HEK293 (cell line): Measurements from ENCODE around the gene NFIX.

Source experiments
- BCL11B ChIP-seq: fragments of 450-650 bp; formaldehyde crosslinking; IDR thresholded peaks from 2 replicates; pipeline ENCODE4 v1.5.1; 2016; ENCODE audit warnings: low read depth, missing biosample characterization, missing genetic modification characterization
- FEZF1 ChIP-seq: fragments of 450-650 bp; formaldehyde crosslinking; IDR thresholded peaks from 2 replicates; pipeline ENCODE4 v1.5.1; 2016; ENCODE audit warnings: missing biosample characterization, missing genetic modification characterization
- IKZF3 ChIP-seq: fragments of 450-650 bp; IDR thresholded peaks from 2 replicates; pipeline ENCODE4 v1.5.0; 2018; ENCODE audit warnings: missing biosample characterization, mild to moderate bottlenecking, missing genetic modification characterization, moderate library complexity
- KLF1 ChIP-seq: fragments of 450-650 bp; formaldehyde crosslinking; IDR thresholded peaks from 2 replicates; pipeline ENCODE4 v1.5.1; 2016; ENCODE audit warnings: missing biosample characterization, missing genetic modification characterization
- KLF17 ChIP-seq: fragments of 450-650 bp; formaldehyde crosslinking; IDR thresholded peaks from 2 replicates; pipeline ENCODE4 v1.5.1; 2016; ENCODE audit warnings: missing biosample characterization, missing genetic modification characterization
- MZF1 ChIP-seq: fragments of 450-650 bp; formaldehyde crosslinking; IDR thresholded peaks from 2 replicates; pipeline ENCODE4 v1.5.1; 2017; ENCODE audit warnings: missing biosample characterization, missing genetic modification characterization, borderline replicate concordance
- SP2 ChIP-seq: fragments of 450-650 bp; formaldehyde crosslinking; IDR thresholded peaks from 2 replicates; pipeline ENCODE4 v1.5.1; 2016; ENCODE audit warnings: missing biosample characterization, missing genetic modification characterization
- SP3 ChIP-seq: fragments of 450-650 bp; formaldehyde crosslinking; IDR thresholded peaks from 2 replicates; pipeline ENCODE4 v1.5.1; 2016; ENCODE audit warnings: missing biosample characterization, missing genetic modification characterization
- ZBTB10 ChIP-seq: fragments of 450-650 bp; formaldehyde crosslinking; IDR thresholded peaks from 2 replicates; pipeline ENCODE4 v1.5.1; 2016; ENCODE audit warnings: missing biosample characterization, missing genetic modification characterization
- ZNF148 ChIP-seq: fragments of 450-650 bp; formaldehyde crosslinking; IDR thresholded peaks from 2 replicates; pipeline ENCODE4 v1.5.0; 2017; ENCODE audit warnings: missing biosample characterization, missing genetic modification characterization, borderline replicate concordance
- ZNF157 ChIP-seq: fragments of 450-650 bp; formaldehyde crosslinking; IDR thresholded peaks from 2 replicates; pipeline ENCODE4 v1.5.1; 2016; ENCODE audit warnings: missing biosample characterization, missing genetic modification characterization
- ZNF184 ChIP-seq: fragments of 450-650 bp; IDR thresholded peaks from 2 replicates; pipeline ENCODE4 v1.5.1; 2018; ENCODE audit warnings: missing biosample characterization, mild to moderate bottlenecking, missing genetic modification characterization
- ZNF214 ChIP-seq: fragments of 450-650 bp; formaldehyde crosslinking; IDR thresholded peaks from 2 replicates; pipeline ENCODE4 v1.5.1; 2017; ENCODE audit warnings: missing biosample characterization, mild to moderate bottlenecking, missing genetic modification characterization, borderline replicate concordance
- ZNF23 ChIP-seq: fragments of 450-650 bp; formaldehyde crosslinking; IDR thresholded peaks from 2 replicates; pipeline ENCODE4 v1.5.1; 2016; ENCODE audit warnings: missing biosample characterization, missing genetic modification characterization, borderline replicate concordance
- ZNF280C ChIP-seq: fragments of 450-650 bp; formaldehyde crosslinking; IDR thresholded peaks from 2 replicates; pipeline ENCODE4 v1.5.1; 2016; ENCODE audit warnings: missing biosample characterization, missing genetic modification characterization
- ZNF354C ChIP-seq: fragments of 450-650 bp; formaldehyde crosslinking; IDR thresholded peaks from 2 replicates; pipeline ENCODE4 v1.5.1; 2016; ENCODE audit warnings: missing biosample characterization, missing genetic modification characterization, low read depth, borderline replicate concordance
- ZNF416 ChIP-seq: fragments of 450-650 bp; formaldehyde crosslinking; IDR thresholded peaks from 2 replicates; pipeline ENCODE4 v1.5.1; 2016; ENCODE audit warnings: missing biosample characterization, missing genetic modification characterization
- ZNF423 ChIP-seq: fragments of 450-650 bp; formaldehyde crosslinking; IDR thresholded peaks from 2 replicates; pipeline ENCODE4 v1.5.1; 2016; ENCODE audit warnings: missing biosample characterization, missing genetic modification characterization
- ZNF510 ChIP-seq: fragments of 450-650 bp; formaldehyde crosslinking; IDR thresholded peaks from 2 replicates; pipeline ENCODE4 v1.5.1; 2018; ENCODE audit warnings: mild to moderate bottlenecking, missing genetic modification characterization, missing biosample characterization; ENCODE audit not compliant: insufficient replicate concordance
- ZNF549 ChIP-seq: fragments of 450-650 bp; IDR thresholded peaks from 2 replicates; pipeline ENCODE4 v1.5.1; 2018; ENCODE audit warnings: missing biosample characterization, missing genetic modification characterization, mild to moderate bottlenecking, inconsistent platforms, moderate library complexity
- ZNF580 ChIP-seq: fragments of 450-650 bp; formaldehyde crosslinking; IDR thresholded peaks from 2 replicates; pipeline ENCODE4 v1.5.1; 2016; ENCODE audit warnings: missing biosample characterization, missing genetic modification characterization
- ZNF626 ChIP-seq: fragments of 450-650 bp; sonication (Bioruptor Pico); formaldehyde crosslinking; IDR thresholded peaks from 2 replicates; pipeline ENCODE4 v1.5.1; 2018; ENCODE audit warnings: missing biosample characterization, missing genetic modification characterization, inconsistent platforms
- ZNF670 ChIP-seq: fragments of 450-650 bp; formaldehyde crosslinking; IDR thresholded peaks from 2 replicates; pipeline ENCODE4 v1.5.1; 2016; ENCODE audit warnings: missing biosample characterization, missing genetic modification characterization, low read depth
- ZNF777 ChIP-seq: fragments of 450-650 bp; formaldehyde crosslinking; IDR thresholded peaks from 2 replicates; pipeline ENCODE4 v1.5.1; 2017; ENCODE audit warnings: missing biosample characterization, missing genetic modification characterization, borderline replicate concordance
- ZSCAN30 ChIP-seq: fragments of 450-650 bp; IDR thresholded peaks from 2 replicates; pipeline ENCODE4 v1.5.1; 2018; ENCODE audit warnings: missing biosample characterization, mild to moderate bottlenecking, missing genetic modification characterization, moderate library complexity

NFIX gene

GRCh38 chr19:13116282-13117175, 121.3 kb downstream of the NFIX start, which contains the start of gene TRMT1 (continued):
- no peak for TF ChIP-seq ZNF280C (tag by site-specific recombination)
- TF ChIP-seq ZNF184 (tag by site-specific recombination): peak; percentile 45; the same call in 1 of the 2 replicates
- TF ChIP-seq ZNF23 (tag by site-specific recombination): no peak
- TF ChIP-seq BCL11B (tag by site-specific recombination): 0 out of 2 replicates have a peak, but pooled peaks have one; percentile 41
- TF ChIP-seq ZNF670 (tag by site-specific recombination): no peak
- TF ChIP-seq SP3 (tag by site-specific recombination): peak; percentile 87
- no peak for TF ChIP-seq ZNF148 (tag by site-specific recombination)
- no peak for TF ChIP-seq ZNF157 (tag by site-specific recombination)
- TF ChIP-seq ZNF777: no peak
- TF ChIP-seq IKZF3 (tag by site-specific recombination): peak; percentile 57
- peak; percentile 96 for TF ChIP-seq ZNF580 (tag by site-specific recombination)
- peak; percentile 43 for TF ChIP-seq SP2
- TF ChIP-seq ZBTB10 (tag by site-specific recombination): peak; percentile 97
- no peak for TF ChIP-seq ZNF626
- no peak for TF ChIP-seq FEZF1
- TF ChIP-seq ZNF416 (tag by site-specific recombination): no peak
- peak; percentile 97; the same call in 1 of the 2 replicates for TF ChIP-seq MZF1 (tag by site-specific recombination)
- peak; percentile 73 for TF ChIP-seq KLF1 (tag by site-specific recombination)
- no peak for TF ChIP-seq ZNF354C (tag by site-specific recombination)
- no peak for TF ChIP-seq ZNF549
- TF ChIP-seq ZSCAN30 (tag by site-specific recombination): peak; percentile 73; the same call in 1 of the 2 replicates
- TF ChIP-seq ZNF510 (tag by site-specific recombination): no peak
- TF ChIP-seq ZNF423: peak; percentile 96
- peak; percentile 92 for TF ChIP-seq KLF17 (tag by site-specific recombination)
- no peak for TF ChIP-seq ZNF214 (tag by site-specific recombination)
